Measurements from ENCODE around the gene ASTN2. TPM values are rescaled to one million over a fixed set of nuclear protein-coding genes. Genes with fewer than 3 reads are reported as not detected.

The ASTN2 gene
- total and polyA plus RNA-seq, 12 donors = 1.9 to 11.1 (median 4.0) TPM

DNA sequence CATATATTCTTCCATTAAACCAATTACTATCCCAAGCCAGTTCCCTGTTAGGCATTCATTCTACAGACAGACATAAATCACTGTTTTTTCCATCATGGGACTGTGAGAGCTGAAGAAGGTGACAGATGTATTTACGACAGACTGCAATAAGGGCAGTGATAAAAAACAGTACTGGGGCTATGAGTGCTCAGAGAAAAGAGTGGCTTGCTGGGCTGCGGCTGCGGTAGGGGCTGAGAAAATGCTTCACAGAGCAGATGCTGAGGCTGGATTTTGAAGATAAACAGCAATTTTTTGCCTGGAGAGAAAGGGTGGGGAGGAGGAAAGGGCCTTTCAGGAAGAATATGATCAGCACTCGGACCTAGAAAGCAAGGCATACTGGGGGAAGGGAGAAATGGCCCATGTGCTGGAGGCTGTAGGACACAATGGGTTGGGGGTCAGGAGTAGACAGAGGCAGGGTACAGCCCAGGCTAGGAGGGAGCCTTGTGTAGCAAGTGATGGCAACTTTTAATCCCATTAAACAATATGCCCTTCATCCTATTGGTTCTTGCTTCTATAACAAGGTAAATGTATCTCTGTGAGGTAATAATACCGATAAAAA, 279.3 kb downstream of the ASTN2 start:
- H3K4me3 ChIP-seq = no peak overlapping the region
- 43 to 49% methylated on average over 5 of the region's 5 CpGs for WGBS, 2 donors
- DNase-seq = no peak
- peaks cover 0 to 5% (median 0%) of the 10 kb centered on the region in 7 donors for H3K27me3 ChIP-seq
- H3K4me1 ChIP-seq = no peaks in the 10 kb centered on the region
- H3K27ac ChIP-seq = no peak overlapping the region
- TF ChIP-seq, protein P1, sequence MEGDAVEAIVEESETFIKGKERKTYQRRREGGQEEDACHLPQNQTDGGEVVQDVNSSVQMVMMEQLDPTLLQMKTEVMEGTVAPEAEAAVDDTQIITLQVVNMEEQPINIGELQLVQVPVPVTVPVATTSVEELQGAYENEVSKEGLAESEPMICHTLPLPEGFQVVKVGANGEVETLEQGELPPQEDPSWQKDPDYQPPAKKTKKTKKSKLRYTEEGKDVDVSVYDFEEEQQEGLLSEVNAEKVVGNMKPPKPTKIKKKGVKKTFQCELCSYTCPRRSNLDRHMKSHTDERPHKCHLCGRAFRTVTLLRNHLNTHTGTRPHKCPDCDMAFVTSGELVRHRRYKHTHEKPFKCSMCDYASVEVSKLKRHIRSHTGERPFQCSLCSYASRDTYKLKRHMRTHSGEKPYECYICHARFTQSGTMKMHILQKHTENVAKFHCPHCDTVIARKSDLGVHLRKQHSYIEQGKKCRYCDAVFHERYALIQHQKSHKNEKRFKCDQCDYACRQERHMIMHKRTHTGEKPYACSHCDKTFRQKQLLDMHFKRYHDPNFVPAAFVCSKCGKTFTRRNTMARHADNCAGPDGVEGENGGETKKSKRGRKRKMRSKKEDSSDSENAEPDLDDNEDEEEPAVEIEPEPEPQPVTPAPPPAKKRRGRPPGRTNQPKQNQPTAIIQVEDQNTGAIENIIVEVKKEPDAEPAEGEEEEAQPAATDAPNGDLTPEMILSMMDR (IDR thresholded peaks at IDR 0.05) = no peak
- ATAC-seq = no peak
- no peaks in the 10 kb centered on the region for H3K9me3 ChIP-seq
- intact Hi-C loops (cut with DNase I) = no loop called here
- no peaks in the 10 kb centered on the region for H3K36me3 ChIP-seq

DNA sequence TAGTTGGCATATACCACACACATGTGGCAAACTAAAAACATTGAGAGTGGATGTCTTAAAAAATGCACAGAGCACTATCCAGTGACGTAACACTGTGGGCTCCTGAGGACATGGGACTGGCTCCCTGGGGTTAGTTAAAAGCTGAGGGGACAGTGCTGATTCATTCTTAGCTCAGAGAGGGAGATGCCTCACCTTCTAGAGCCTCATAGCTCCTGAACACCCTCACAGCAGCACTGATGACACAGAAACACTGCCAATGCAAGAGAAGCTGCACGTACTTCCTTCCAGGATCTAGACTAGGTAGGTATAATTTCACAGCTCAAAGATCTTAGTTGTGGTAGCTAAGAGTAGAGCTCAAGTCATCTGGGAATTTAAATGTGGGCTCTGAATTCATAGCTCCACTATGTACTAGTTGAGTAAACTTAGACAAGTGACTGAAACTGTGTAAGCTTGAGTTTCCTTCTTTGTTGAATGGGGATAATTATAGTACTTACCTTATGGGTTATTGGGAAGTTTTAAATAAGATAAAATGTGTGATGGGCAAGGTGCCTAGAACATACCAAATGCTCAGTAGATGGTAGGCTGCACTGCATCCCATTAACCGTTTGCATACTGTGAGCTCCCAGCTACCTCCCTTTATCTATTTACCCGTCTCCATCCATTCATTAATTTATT, 279.9 kb downstream of the ASTN2 start:
- intact Hi-C loops (cut with DNase I) = no loop called here
- TF ChIP-seq, protein P1 (IDR thresholded peaks at IDR 0.05) = no peak
- H3K27me3 ChIP-seq = peaks cover 0 to 5% (median 0%) of the 10 kb centered on the region in 7 donors
- H3K27ac ChIP-seq = no peak overlapping the region
- ATAC-seq (no peak), DNase-seq (no peak)
- H3K4me3 ChIP-seq = no peak overlapping the region
- no peaks in the 10 kb centered on the region for H3K9me3 ChIP-seq
- H3K4me1 ChIP-seq = no peaks in the 10 kb centered on the region
- 79 to 82% methylated on average over 4 of the region's 4 CpGs for WGBS, 2 donors
- no peaks in the 10 kb centered on the region for H3K36me3 ChIP-seq

DNA sequence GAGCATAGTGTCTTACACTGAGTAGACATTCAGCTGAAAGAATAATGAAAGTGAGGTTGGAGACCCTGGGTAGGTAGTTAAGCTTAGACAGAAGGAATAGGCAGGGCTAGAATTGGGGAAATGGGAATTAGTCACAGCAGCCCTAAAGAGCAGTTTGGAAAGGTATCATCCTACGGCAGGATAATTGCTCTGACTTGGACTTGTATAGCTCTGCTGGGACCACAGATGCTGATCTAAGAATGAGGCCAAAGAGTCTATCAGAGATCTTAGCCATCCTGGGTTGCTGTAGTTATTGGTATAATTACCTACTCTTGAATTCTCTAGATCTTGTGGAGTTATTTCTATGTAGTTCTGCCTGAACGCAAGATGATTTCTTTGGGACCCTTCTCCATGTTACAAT, 288.0 kb downstream of the ASTN2 start:
- ATAC-seq (no peak), DNase-seq (no peak)
- intact Hi-C loops (cut with DNase I) = loop anchor here in 1 of 10 donors (5.0 kb wide), 1 partner anchor 285 kb away; no protein-coding TSS in a partner anchor
- TF ChIP-seq, protein P1 (IDR thresholded peaks at IDR 0.05) = no peak
- H3K4me1 ChIP-seq = no peaks in the 10 kb centered on the region
- H3K36me3 ChIP-seq = no peaks in the 10 kb centered on the region
- no peak overlapping the region for H3K27ac ChIP-seq
- H3K4me3 ChIP-seq = no peak overlapping the region
- no peaks in the 10 kb centered on the region for H3K9me3 ChIP-seq
- WGBS, 2 donors = 82 to 90% methylated on average over 2 of the region's 2 CpGs
- H3K27me3 ChIP-seq = no peaks in the 10 kb centered on the region

DNA sequence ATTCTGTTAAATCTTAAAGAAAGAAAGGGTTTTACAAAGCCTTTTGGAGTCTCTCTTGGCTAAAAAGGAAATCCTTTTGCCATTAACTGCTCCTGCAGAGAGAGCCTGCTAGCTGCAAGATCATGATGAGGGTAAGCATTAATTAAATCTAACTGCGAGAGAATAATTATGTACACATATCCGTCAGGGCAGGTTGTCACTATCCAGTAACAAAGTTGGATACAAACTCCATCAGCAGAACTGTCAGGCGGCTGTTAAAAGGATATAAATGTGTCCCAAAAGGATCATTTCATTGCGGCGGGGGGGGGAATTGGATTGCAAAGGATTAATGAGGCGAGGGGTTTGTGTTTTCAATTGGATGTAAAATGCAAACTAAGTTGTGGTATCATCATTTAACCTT, 289.3 kb downstream of the ASTN2 start:
- Histone ChIP-seq H3K4me3 (no peak overlapping the region), H3K27me3 (no peaks in the 10 kb centered on the region), H3K36me3 (no peaks in the 10 kb centered on the region), H3K9me3 (no peaks in the 10 kb centered on the region), H3K4me1 (no peaks in the 10 kb centered on the region), H3K27ac (no peak overlapping the region)
- intact Hi-C loops (cut with DNase I) = loop anchor here in 1 of 10 donors (5.0 kb wide), 1 partner anchor 283 kb away; no protein-coding TSS in a partner anchor
- TF ChIP-seq, protein P1 (IDR thresholded peaks at IDR 0.05) = no peak
- ATAC-seq (no peak), DNase-seq (no peak)
- WGBS, 2 donors = 61 to 65% methylated on average over 6 of the region's 6 CpGs
